ES-I3 (cell line): ENCODE results near the gene VSTM2B.
"Not testable (repeated sequence)": the region's sequence is repeated elsewhere in the genome, so short reads cannot be mapped to it uniquely, and the experiment has no call there.

Experiments
- H3K36me3 ChIP-seq: 2 replicates; pipeline ENCODE4 v1.6.1; 2013; ENCODE audit warnings: mild to moderate bottlenecking, low read length, control low read depth, moderate library complexity; ENCODE audit not compliant: insufficient read depth
- H3K4me1 ChIP-seq: 2 replicates; pipeline ENCODE4 v1.6.1; 2013; ENCODE audit warnings: mild to moderate bottlenecking, control low read depth, low read length; ENCODE audit not compliant: insufficient read depth
- H3K9ac ChIP-seq: 2 replicates; pipeline ENCODE4 v1.6.1; 2013; ENCODE audit warnings: low read depth, mild to moderate bottlenecking, low read length, moderate library complexity
- H3K9me3 ChIP-seq: 2 replicates; pipeline ENCODE4 v1.6.1; 2013; ENCODE audit warnings: mild to moderate bottlenecking, low read length, moderate library complexity; ENCODE audit not compliant: control insufficient read depth, insufficient read depth

Gene VSTM2B

DNA sequence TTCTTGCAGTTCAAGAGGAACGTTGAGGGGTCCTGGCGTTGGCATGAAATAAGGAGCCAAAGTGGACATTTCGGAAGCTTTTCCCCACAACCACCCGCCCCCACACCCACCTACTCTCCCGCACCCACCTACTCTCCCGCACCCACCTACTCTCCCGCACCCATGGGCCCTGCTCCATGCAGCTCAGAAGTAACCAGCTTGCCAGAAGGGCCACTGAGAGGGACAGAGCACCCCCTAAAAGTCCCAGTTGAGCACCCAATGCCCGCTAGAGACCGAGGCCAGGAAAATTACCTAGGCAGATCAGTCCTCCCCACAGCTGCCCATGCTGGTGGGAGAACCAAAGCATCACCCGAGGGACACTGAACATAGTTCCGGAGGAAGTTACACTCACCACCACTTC, 11.8 kb downstream of the VSTM2B start:
- Histone ChIP-seq H3K4me1 (no peaks in the 10 kb centered on the region), H3K36me3 (no peaks in the 10 kb centered on the region), H3K9ac (no peak overlapping the region), H3K9me3 (no peaks in the 10 kb centered on the region)

DNA sequence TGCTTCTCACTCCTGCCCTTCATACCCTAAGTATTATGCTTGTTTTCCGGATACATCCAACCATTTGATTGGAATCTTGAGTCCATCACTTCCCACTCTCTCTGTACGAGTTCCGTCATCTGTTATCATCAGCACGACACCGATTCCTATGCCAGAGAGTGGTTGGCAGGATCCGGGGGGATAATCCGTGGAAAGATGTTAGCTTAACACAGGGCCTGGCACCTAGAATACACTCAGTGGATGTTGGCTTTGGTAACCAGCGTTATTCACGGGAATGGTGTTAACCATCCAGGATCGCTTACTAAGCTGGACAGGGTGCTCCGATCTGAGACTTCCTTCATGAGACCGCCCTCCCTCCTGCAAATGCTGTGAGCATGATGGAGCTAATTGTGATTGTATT, 12.4 kb downstream of the VSTM2B start:
- Histone ChIP-seq H3K36me3 (no peaks in the 10 kb centered on the region), H3K9me3 (no peaks in the 10 kb centered on the region), H3K9ac (no peak overlapping the region), H3K4me1 (no peaks in the 10 kb centered on the region)

DNA sequence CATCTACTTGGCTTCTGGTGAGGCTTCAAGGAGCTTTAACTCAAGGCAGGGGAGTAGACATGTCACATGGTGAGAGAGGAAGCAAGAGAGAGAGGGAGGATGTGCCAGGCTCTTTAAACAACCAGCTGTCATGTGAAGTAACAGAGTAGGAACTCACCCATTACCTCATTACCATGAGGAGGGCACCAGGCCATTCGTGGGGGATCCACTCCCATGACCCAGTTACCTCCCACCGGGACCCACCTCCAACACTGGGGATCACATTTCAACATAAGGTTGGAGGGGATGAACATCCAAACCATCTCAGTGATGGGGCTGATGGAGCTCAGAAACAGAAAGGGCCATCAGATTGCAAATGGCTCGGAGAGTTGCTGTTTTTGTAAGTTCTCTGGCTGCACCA, 12.9 kb downstream of the VSTM2B start:
- no peak overlapping the region for H3K9ac ChIP-seq
- H3K9me3 ChIP-seq: no peaks in the 10 kb centered on the region
- no peaks in the 10 kb centered on the region for H3K36me3 ChIP-seq
- no peaks in the 10 kb centered on the region for H3K4me1 ChIP-seq

DNA sequence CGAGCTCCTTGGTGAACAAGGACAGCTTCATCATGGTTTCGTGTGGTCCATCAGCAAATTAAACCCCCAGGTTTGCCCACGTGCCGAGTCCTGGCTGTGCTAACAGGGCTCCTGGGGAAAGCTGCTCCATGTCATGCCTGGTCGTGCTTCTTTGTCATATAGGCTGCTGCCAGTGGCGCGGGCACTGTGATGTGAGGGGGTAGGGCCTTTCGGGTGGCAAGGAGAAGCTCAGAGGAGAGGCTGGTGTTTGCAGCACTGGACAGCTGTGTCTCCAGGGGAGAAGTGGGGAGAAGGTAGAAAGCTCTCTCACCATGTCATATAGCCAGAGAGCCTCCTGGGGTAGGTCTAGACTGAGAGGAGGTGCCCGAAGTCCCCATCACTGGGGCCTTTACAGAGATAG, 13.3 kb downstream of the VSTM2B start:
- no peaks in the 10 kb centered on the region for H3K9me3 ChIP-seq
- no peaks in the 10 kb centered on the region for H3K4me1 ChIP-seq
- H3K36me3 ChIP-seq: no peaks in the 10 kb centered on the region
- H3K9ac ChIP-seq: no peak overlapping the region

DNA sequence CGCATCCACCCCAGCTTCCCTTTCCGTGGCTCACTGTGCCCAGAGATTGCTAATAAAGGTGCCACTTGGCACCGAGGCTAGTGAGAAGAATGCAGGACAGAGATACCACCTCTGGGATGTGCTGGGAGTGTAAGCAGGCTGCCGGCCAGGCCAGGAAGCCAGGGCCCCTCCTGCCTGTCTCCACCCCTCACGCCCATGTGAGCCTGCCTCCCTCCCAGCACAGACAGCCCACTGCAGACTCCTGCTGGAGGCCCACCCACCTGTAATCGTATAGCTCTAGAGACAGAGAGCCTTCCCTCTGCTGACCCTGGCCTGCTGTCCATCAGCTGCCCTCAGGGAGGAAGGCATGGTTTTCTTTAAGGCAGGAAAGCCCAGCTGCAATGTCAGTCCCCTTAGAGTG, 13.9 kb downstream of the VSTM2B start:
- H3K9ac ChIP-seq: no peak overlapping the region
- no peaks in the 10 kb centered on the region for H3K4me1 ChIP-seq
- H3K36me3 ChIP-seq: no peaks in the 10 kb centered on the region
- H3K9me3 ChIP-seq: no peaks in the 10 kb centered on the region

DNA sequence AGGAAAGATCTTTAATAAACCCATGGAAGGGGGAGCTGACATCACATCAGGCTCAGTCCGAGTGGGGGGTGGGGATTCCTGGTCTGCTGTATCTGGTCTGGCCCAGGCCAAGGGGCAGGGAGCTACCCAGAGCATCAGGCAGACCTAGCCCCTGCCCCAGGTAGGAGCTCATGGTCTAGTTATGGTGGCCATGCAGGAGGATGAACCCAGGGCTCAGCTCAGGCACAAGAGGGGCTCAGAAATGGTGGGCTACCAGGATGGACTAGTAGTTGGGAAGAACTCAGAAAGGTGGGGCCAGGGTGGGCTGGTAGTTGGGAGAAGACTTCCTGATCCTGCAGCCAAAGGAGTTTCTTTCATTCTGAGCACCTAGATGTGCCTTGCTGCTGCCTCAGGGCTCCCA, 14.3 kb downstream of the VSTM2B start:
- Histone ChIP-seq H3K4me1 (no peaks in the 10 kb centered on the region), H3K9ac (no peak overlapping the region), H3K9me3 (no peaks in the 10 kb centered on the region), H3K36me3 (no peaks in the 10 kb centered on the region)

DNA sequence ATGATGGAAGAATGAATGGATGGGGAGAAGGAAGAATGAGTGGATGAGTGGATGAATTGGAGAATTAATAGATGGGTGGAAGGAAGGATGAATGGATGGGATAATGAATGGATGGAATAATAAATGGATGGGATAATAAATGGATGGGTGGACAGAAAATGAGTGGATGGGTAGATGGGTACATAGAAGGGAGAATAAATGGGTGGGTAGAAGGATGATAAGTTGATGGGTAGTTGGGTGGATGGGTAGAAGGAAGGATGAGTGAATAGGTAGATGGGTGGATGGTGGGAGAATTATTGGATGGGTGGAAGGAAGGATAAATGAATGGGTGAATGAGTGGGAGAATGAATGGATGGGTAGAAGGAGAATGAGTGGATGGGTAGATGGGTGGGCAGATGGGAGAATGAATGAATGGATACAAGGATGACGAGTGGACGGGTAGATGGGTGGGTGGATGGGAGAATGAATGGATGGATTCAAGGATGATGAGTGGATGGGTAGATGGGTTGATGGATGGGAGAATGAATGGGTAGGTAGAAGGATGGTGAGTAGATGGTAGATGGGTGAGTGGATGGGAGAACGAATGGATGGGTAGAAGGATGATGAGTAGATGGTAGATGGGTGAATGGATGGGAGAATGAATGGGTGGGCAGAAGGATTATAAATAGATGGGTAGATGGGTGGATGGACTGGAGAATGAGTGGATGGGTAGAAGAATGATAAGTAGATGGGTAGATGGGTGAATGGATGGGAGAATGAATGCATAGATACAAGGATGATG, 15.9 kb downstream of the VSTM2B start:
- Histone ChIP-seq H3K36me3 (no peaks in the 10 kb centered on the region), H3K4me1 (no peaks in the 10 kb centered on the region), H3K9ac (no peak overlapping the region), H3K9me3 (no peaks in the 10 kb centered on the region)

DNA sequence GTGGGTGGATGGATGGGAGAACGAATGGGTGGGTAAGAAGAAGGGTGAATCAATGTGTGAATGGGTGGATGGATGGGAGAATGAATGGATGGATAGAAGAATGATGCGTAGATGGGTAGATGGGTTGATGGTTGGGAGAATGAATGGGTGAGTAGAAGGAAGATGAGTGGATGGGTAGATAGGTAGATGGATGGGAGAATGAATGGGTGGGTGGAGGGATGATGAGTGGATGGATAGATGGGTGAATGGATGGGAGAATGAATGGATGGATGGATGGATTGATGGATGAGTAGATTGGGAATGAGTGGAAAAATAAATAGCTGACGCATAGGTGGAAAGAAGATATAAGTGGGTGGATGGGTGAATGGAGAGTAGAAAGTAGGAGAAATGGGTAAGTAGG, 16.5 kb downstream of the VSTM2B start:
- Histone ChIP-seq H3K9ac (no peak overlapping the region), H3K9me3 (no peaks in the 10 kb centered on the region), H3K36me3 (no peaks in the 10 kb centered on the region), H3K4me1 (no peaks in the 10 kb centered on the region)

DNA sequence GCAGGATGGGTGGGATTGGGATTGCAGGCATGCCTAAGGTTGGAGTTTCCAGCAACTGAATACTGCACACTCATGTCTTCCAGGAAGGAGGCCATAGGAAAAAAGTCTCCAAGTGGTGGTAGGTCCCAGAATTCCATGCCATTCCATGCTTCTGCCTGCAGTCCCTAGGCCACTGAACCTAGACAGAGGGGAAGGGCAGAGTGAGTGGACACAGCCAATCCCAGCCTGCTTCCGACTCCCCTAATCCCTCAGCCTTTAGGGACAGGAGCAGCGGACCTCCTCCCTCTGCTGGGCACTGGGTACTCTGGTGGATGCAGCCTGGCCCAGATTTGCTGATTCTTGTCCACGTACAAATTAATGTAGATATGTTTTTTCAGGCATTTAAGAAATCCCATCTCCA, 17.0 kb downstream of the VSTM2B start:
- Histone ChIP-seq H3K9me3 (no peaks in the 10 kb centered on the region), H3K9ac (no peak overlapping the region), H3K36me3 (no peaks in the 10 kb centered on the region), H3K4me1 (no peaks in the 10 kb centered on the region)

DNA sequence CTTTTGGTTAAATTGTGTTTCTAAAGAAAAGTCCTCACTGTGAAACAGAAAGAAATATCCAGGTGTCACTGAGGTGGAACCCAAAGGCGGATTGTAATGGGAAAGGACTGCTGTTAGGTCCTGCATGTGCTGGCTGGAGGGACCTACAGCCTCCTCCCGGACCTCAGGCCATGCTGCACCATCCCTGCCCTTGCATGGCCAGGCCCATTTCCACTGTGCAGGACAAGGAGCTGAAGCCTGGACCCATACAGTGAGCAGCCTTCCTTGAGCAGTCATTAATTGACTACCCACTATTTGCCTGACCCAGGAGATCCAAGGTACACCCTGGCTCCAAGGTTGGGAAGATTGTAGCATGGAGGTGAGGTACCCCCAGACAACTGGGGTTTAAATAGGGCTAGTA, 17.6 kb downstream of the VSTM2B start:
- H3K9me3 ChIP-seq: no peaks in the 10 kb centered on the region
- H3K4me1 ChIP-seq: no peaks in the 10 kb centered on the region
- H3K9ac ChIP-seq: no peak overlapping the region
- no peaks in the 10 kb centered on the region for H3K36me3 ChIP-seq

DNA sequence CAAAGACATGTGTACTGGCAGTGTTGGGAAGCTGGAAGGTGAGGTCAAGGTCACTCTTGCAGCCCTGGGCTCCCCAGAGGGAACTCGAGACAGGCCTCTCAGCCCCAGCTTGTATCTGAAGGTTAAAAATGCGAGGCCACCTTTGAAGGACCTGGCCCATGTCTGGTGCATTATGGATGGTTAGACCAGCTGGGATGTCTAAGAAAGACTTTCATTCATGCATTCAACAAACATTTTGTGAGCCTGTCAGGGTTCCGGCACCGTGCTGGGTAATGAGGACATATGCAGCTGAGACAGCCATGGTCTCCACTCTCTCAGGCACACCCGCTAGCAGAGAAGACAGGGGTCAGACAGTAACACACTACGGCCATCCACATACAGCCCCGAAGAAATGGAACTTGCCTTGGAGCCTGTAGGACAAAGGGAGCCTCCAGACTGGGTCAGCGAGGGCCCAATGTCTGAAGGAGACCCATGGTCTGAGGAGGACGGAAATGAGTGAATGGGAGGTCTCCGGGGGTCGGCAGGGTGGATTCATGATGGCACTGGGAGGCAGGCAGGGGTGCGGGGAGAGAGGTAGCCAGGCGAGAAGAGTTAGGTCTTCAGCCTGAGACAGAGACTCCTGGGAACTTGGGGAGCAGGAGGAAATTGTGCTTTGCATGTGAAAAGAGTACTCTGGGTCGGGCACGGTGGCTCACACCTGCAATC, 19.0 kb downstream of the VSTM2B start:
- Histone ChIP-seq H3K9me3 (no peaks in the 10 kb centered on the region), H3K4me1 (no peaks in the 10 kb centered on the region), H3K9ac (no peak overlapping the region), H3K36me3 (no peaks in the 10 kb centered on the region)

DNA sequence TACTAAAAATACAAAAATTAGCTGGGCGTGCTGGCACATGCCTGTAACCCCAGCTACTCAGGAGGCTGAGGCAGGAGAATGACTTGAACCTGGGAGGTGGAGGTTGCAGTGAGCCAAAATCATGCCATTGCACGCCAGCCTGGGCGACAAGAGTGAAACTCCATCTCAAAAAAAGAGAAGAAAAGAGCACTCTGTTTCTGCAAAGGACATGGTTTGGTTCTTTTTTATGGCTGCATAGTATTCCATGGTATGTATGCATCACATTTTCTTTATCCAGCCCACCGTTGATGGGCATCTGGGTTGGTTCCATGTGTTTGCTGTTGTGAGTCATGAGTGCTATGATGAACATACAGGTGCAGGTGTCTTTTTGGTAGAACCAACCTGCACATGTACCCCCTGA, 19.7 kb downstream of the VSTM2B start:
- H3K4me1 ChIP-seq, H3K9me3 ChIP-seq, H3K9ac ChIP-seq, H3K36me3 ChIP-seq: not testable (repeated sequence)

DNA sequence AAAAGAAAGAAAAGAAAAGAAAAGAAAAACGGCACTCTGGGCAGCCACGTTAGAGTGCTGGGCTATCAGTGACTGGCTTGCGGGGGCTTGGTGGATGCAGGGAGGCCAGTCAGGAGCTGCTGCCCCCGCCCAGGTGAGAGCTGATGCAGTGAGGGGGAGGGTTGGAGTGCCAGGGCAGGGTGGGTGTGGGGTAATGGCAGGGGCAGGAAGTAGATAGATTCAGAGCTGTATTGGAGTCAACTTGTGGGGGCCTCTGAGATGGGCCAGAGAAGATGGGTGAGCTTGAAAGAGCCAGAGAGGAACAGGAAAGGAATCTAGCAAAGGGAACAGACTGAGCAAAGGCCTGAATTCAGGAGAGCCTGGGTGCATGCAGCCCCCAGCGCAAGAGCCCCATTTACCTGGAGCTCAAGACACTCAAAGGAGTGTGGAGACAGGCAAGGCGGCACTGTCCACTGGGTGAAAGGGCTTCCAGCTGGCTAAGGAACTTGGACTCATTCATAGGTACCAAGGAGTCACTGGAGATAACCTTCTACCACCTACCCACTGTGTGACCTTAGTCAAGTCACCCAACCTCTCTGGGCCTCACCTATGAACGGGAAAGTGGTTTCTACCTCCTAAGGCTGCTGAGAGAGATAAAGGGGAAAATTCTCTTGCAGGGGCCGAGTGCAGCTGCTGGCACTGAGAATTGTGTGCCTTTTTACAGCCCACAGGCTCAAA, 20.2 kb downstream of the VSTM2B start:
- Histone ChIP-seq H3K9ac (no peak overlapping the region), H3K9me3 (no peaks in the 10 kb centered on the region), H3K4me1 (no peaks in the 10 kb centered on the region), H3K36me3 (no peaks in the 10 kb centered on the region)

DNA sequence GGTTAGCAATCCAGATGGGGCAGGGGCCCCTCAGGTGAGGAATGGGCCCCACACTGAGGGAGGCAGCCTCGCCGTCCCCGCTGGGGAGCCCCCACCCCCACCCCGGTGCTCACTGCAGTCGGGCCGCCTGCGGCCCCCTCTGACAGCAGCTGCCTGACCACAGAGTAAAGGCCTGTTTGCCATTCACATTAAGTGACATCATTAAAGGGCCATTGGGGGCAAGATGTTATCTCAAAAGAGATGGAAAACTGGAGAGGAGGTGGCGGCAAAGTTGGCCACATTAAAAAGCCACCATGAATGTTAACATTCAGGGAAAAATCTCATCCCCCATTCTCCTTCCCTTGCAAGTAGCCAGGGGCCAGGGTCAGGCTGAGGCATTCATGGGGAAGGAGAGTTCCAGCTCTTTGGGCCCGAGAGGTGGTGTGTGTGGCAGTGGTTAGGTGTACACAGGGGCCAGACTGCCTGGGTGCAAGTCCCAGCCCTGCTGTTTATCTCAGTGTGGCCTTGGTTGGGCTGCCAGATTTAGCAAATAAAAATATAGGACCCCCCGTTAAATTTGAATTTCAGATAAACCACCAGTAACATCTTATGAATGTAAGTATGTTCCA, 20.9 kb downstream of the VSTM2B start:
- H3K36me3 ChIP-seq: no peaks in the 10 kb centered on the region
- H3K9ac ChIP-seq: no peak overlapping the region
- no peaks in the 10 kb centered on the region for H3K9me3 ChIP-seq
- no peaks in the 10 kb centered on the region for H3K4me1 ChIP-seq
